GM12878 (cell line): Measurements from ENCODE around the gene RWDD1. TPM values are rescaled to one million over a fixed set of nuclear protein-coding genes. Genes with fewer than 3 reads are reported as not detected.

Source experiments
- ATAC-seq: fragments of 200-7000 bp; cut with Tn5 transposase; 3 replicates; pipeline ENCODE4 v1.9.1; 2020; ENCODE audit warnings: mild to moderate bottlenecking, moderate library complexity
- BruUV-seq: library from RNA; stranded (reverse); fragments of 400-500 nt; replicated peaks from 2 replicates; lab custom pipeline; 2021; lab: Mats Ljungman, UMichigan
- CTCF ChIA-PET: fragments of 300-600 bp; sonication (Branson Sonifier 250); formaldehyde crosslinking; extraction: SDS; loops from one replicate; lab custom pipeline; 2021; ENCODE audit warnings: inconsistent platforms; lab: Yijun Ruan, JAX
- POLR2A ChIA-PET: fragments of 350-600 bp; formaldehyde crosslinking; extraction: SDS; loops from one replicate; lab custom pipeline; 2021; ENCODE audit warnings: inconsistent platforms; lab: Charles Lee
- RAD21 ChIA-PET: fragments of 300-600 bp; sonication (Branson Sonifier 250); formaldehyde crosslinking; loops from one replicate; lab custom pipeline; 2023; ENCODE audit warnings: antibody characterized with exemption; ENCODE audit not compliant: unreplicated experiment; lab: Charles Lee
- SMC1A ChIA-PET: fragments of 300-600 bp; sonication (Branson Sonifier 250); formaldehyde crosslinking; loops from one replicate; lab custom pipeline; 2023; ENCODE audit not compliant: unreplicated experiment, uncharacterized antibody; lab: Charles Lee
- DNase-seq: peaks from one replicate; pipeline ENCODE4 v3.0.0-alpha.2; 2011; ENCODE audit warnings: low read depth, low spot score
- FAIRE-seq: peaks from 3 replicates; lab custom pipeline; 2011; peaks lifted over from hg19 to GRCh38; lab: Jason Lieb, UNC
- H2AFZ ChIP-seq: 2 replicates; pipeline ENCODE4 v1.6.0; 2011; ENCODE audit warnings: low read depth, low read length, control low read depth; ENCODE audit not compliant: control insufficient read depth
- H3K27ac ChIP-seq: 2 replicates; pipeline ENCODE4 v1.5.1; 2011; ENCODE audit warnings: control low read depth; ENCODE audit not compliant: control insufficient read depth, insufficient read depth
- H3K27me3 ChIP-seq, 2 experiments: replicated peaks in 1 of 2; 2 replicates each; pipeline versions ENCODE4 v1.6.0 to v1.6.1; 2011; ENCODE audit warnings: low read length in 1 of 2; ENCODE audit not compliant: control insufficient read depth in 2 of 2, insufficient read depth in 2 of 2
- H3K36me3 ChIP-seq, 2 experiments: 2 replicates each; pipeline ENCODE4 v1.5.1; 2011; ENCODE audit warnings: low read length in 1 of 2; ENCODE audit not compliant: control insufficient read depth in 2 of 2, insufficient read depth in 2 of 2
- H3K4me1 ChIP-seq: 2 replicates; pipeline ENCODE4 v1.6.1; 2011; ENCODE audit warnings: mild to moderate bottlenecking, low read length, moderate library complexity, mixed read lengths; ENCODE audit not compliant: control insufficient read depth, insufficient read depth
- H3K4me2 ChIP-seq: 2 replicates; pipeline ENCODE4 v1.6.0; 2011; ENCODE audit warnings: control low read depth; ENCODE audit not compliant: control insufficient read depth, insufficient read depth
- H3K4me3 ChIP-seq: fragments of 200-600 bp; sonication (generic); 2 replicates; pipeline ENCODE4 v1.5.1; 2016
- H3K79me2 ChIP-seq: 2 replicates; pipeline ENCODE4 v1.6.0; 2011; ENCODE audit warnings: low read length; ENCODE audit not compliant: control insufficient read depth, insufficient read depth
- H3K9ac ChIP-seq: 2 replicates; pipeline ENCODE4 v1.8.0; 2011; ENCODE audit warnings: low read length, control low read depth, mixed read lengths; ENCODE audit not compliant: control insufficient read depth, insufficient read depth
- H3K9me3 ChIP-seq: replicated peaks from 3 replicates; pipeline ENCODE4 v1.5.1; 2011; ENCODE audit warnings: mild to moderate bottlenecking, low read length; ENCODE audit not compliant: control insufficient read depth, insufficient read depth
- H4K20me1 ChIP-seq: 2 replicates; pipeline ENCODE4 v1.6.0; 2011; ENCODE audit not compliant: control insufficient read depth, insufficient read depth
- ASH2L ChIP-seq: fragments of 300-600, 200-600 bp; sonication (generic); IDR thresholded peaks from 2 replicates; pipeline ENCODE4 v1.6.1; 2017; ENCODE audit warnings: low read depth, mild to moderate bottlenecking, borderline replicate concordance
- BACH1 ChIP-seq: fragments of 450-650 bp; IDR thresholded peaks from 2 replicates; pipeline ENCODE4 v1.6.1; 2017; ENCODE audit warnings: mild to moderate bottlenecking, borderline replicate concordance
- BCL3 ChIP-seq: IDR thresholded peaks from 2 replicates; pipeline ENCODE4 v1.6.1; 2011; ENCODE audit warnings: borderline replicate concordance, low read depth, mild to moderate bottlenecking, moderate library complexity, low read length; ENCODE audit not compliant: insufficient read depth, poor library complexity, severe bottlenecking
- DPF2 ChIP-seq: fragments of 450-650 bp; IDR thresholded peaks from 2 replicates; pipeline ENCODE4 v1.6.1; 2017; ENCODE audit warnings: mild to moderate bottlenecking
- E2F4 ChIP-seq: IDR thresholded peaks from 2 replicates; pipeline ENCODE4 v1.6.1; 2012; ENCODE audit warnings: low read depth, low read length, improper control_type of control experiment
- GATAD2B ChIP-seq: fragments of 450-650 bp; conservative IDR thresholded peaks from 2 replicates; pipeline ENCODE4 v1.6.1; 2017; ENCODE audit warnings: low read depth, mild to moderate bottlenecking, moderate library complexity
- IRF4 ChIP-seq: IDR thresholded peaks from 2 replicates; pipeline ENCODE4 v1.6.1; 2011; ENCODE audit warnings: low read depth, low read length
- MYB ChIP-seq: fragments of 150-350 bp; IDR thresholded peaks from 2 replicates; pipeline ENCODE4 v1.6.1; 2014; ENCODE audit warnings: mild to moderate bottlenecking, low read depth, low read length, borderline replicate concordance
- SUZ12 ChIP-seq: fragments of 200-600 bp; sonication (generic); IDR thresholded peaks from one replicate; pipeline ENCODE4 v1.6.1; 2018; ENCODE audit warnings: antibody characterized with exemption, mild to moderate bottlenecking; ENCODE audit not compliant: unreplicated experiment
- ZBED1 ChIP-seq: IDR thresholded peaks from 2 replicates; pipeline ENCODE4 v1.6.1; 2016; ENCODE audit warnings: borderline replicate concordance
- ZNF274 ChIP-seq: IDR thresholded peaks from one replicate; pipeline ENCODE4 v1.8.0; 2011; ENCODE audit not compliant: insufficient read length, insufficient read depth
- ZNF622 ChIP-seq: fragments of 450-650 bp; IDR thresholded peaks from 2 replicates; pipeline ENCODE4 v1.6.1; 2017; ENCODE audit warnings: mild to moderate bottlenecking, inconsistent platforms
- WGBS: methylation state at CpG from one replicate; pipeline ENCODE4 v1.1.6; 2016; ENCODE audit warnings: low lambda C conversion rate; ENCODE audit not compliant: insufficient replicate concordance, insufficient coverage; ENCODE audit errors: missing lambda C conversion rate; 5-methylcytosine and 5-hydroxymethylcytosine counted together
- in situ Hi-C: fragments of 300-500 bp; cut with MboI; formaldehyde crosslinking; loops from 9 replicates; pipeline ENCODE4 v1.14.3; 2018; ENCODE audit warnings: mixed read lengths
- intact Hi-C: fragments of 100-400 bp; cut with micrococcal nuclease; formaldehyde crosslinking; loops from one replicate; pipeline ENCODE4 v1.14.2; 2022; ENCODE audit not compliant: unreplicated experiment
- polyA plus RNA-seq, 11 experiments: library from polyadenylated mRNA; depleted of rRNA in 4 of 11; unstranded in 6 of 11; stranded (reverse) in 5 of 11; fragments of >200 nt; fragmentation: Nextera tagmentation in 4 of 11; fragmentation: Illumina TruSeq in 1 of 11; extraction: Ambion mirVana in 4 of 11; extraction: Trizol in 1 of 11; gene quantifications; 1 replicate in 1 of 11; 2 replicates in 10 of 11; pipeline versions ENCODE4 v1.2.1 to v1.2.3, GENCODE V29; 2011 to 2016; ENCODE audit warnings: inconsistent platforms in 2 of 11, missing spikeins in 2 of 11, low read depth in 1 of 11
- total RNA-seq, 4 experiments: library from RNA; depleted of rRNA in 3 of 4; stranded (reverse); fragments of >200 nt in 3 of 4; fragmentation: Illumina TruSeq in 1 of 4; extraction: Trizol in 1 of 4; gene quantifications; 2 replicates each; pipeline versions ENCODE4 v1.2.1 to v1.2.3, GENCODE V29; 2013 to 2021

Gene RWDD1
- total and polyA plus RNA-seq, 10 of the 15 experiments (the other 5 are each of a cell fraction or from before 2014, with no cell fraction given) = 40.1 to 107 (median 65.8) TPM

GRCh38 chr6:116605935-116606334 lies 34.6 kb downstream of the RWDD1 start:
- POLR2A ChIA-PET = no interaction called here
- Histone ChIP-seq H3K9me3 (no peaks in the 10 kb centered on the region), H3K27ac (no peak overlapping the region), H3K79me2 (no peaks in the 10 kb centered on the region), H3K4me2 (no peak overlapping the region), H3K36me3 (no peaks in the 10 kb centered on the region), H3K27me3 (no peaks in the 10 kb centered on the region), H4K20me1 (no peaks in the 10 kb centered on the region), H3K4me3 (no peak overlapping the region), H3K9ac (no peak overlapping the region), H2AFZ (no peak overlapping the region), H3K4me1 (no peaks in the 10 kb centered on the region)
- intact Hi-C loops = no loop called here
- BruUV-seq = no TSS peak
- SMC1A ChIA-PET = no interaction called here
- RAD21 ChIA-PET = no interaction called here
- TF ChIP-seq GATAD2B = no peak
- no peak for TF ChIP-seq BCL3
- no peak for TF ChIP-seq MYB
- TF ChIP-seq ZNF622 = no peak
- no peak for TF ChIP-seq SUZ12
- in situ Hi-C loops = no loop called here
- CTCF ChIA-PET = no interaction called here
- ATAC-seq = no peak
- no peak for FAIRE-seq
- no peak for DNase-seq
- WGBS = 92% methylated on average over 4 of the region's 4 CpGs

GRCh38 chr6:116611056-116611455 lies 39.8 kb downstream of the RWDD1 start:
- 28% methylated on average over 4 of the region's 4 CpGs for WGBS
- no peak for FAIRE-seq
- no peak overlapping the region for H3K9ac ChIP-seq
- no peak overlapping the region for H3K4me2 ChIP-seq
- no peaks in the 10 kb centered on the region for H4K20me1 ChIP-seq
- no peaks in the 10 kb centered on the region for H3K27me3 ChIP-seq
- H3K79me2 ChIP-seq = no peaks in the 10 kb centered on the region
- in situ Hi-C loops (no loop called here), intact Hi-C loops (no loop called here)
- H3K9me3 ChIP-seq = no peaks in the 10 kb centered on the region
- no TSS peak for BruUV-seq
- H3K4me1 ChIP-seq = no peaks in the 10 kb centered on the region
- no peaks in the 10 kb centered on the region for H3K36me3 ChIP-seq
- ChIA-PET RAD21 (no interaction called here), POLR2A (no interaction called here), CTCF (no interaction called here), SMC1A (interaction anchor here (2.2 kb wide), 1 partner anchor 12 kb away, joined by 5 read pairs; no protein-coding TSS in a partner anchor)
- H2AFZ ChIP-seq = no peak overlapping the region
- no peak overlapping the region for H3K4me3 ChIP-seq
- TF ChIP-seq BCL3 (no peak), ASH2L (no peak), BACH1 (no peak), E2F4 (no peak), ZNF274 (no peak), IRF4 (no peak), ZBED1 (no peak), DPF2 (no peak)
- no peak for ATAC-seq
- no peak overlapping the region for H3K27ac ChIP-seq
- DNase-seq = no peak
